SK-N-SH treated with all-trans-retinoic acid at 6 μM for 48 hours (cell line): ENCODE results near the gene GRIA1.

ENCODE experiments used
- ATAC-seq: fragments of 200-7000 bp; cut with Tn5 transposase; 3 replicates; pipeline ENCODE4 v1.9.1; 2020; ENCODE audit warnings: mild to moderate bottlenecking, moderate library complexity
- ARNTL ChIP-seq: fragments of 450-650 bp; formaldehyde crosslinking; IDR thresholded peaks from 2 replicates; pipeline ENCODE4 v1.5.0; 2020; ENCODE audit warnings: low read depth, mild to moderate bottlenecking, moderate library complexity, borderline replicate concordance
- BACH2 ChIP-seq: fragments of 250-450 bp; sonication (Bioruptor Pico); IDR thresholded peaks from 2 replicates; pipeline ENCODE4 v1.9.0; 2021; ENCODE audit warnings: mild to moderate bottlenecking, borderline replicate concordance
- CSDC2 ChIP-seq: fragments of 250-450 bp; sonication (Bioruptor Pico); IDR thresholded peaks from 2 replicates; pipeline ENCODE4 v1.5.0; 2020; ENCODE audit warnings: mild to moderate bottlenecking, moderate library complexity
- CSRNP3 ChIP-seq: fragments of 250-450 bp; sonication (Bioruptor Pico); IDR thresholded peaks from 2 replicates; pipeline ENCODE4 v1.5.1; 2021; ENCODE audit warnings: mild to moderate bottlenecking, moderate library complexity
- ESRRG ChIP-seq: fragments of 250-450 bp; sonication (Bioruptor Pico); IDR thresholded peaks from 2 replicates; pipeline ENCODE4 v1.6.1; 2021; ENCODE audit warnings: mild to moderate bottlenecking
- GLIS3 ChIP-seq: fragments of 250-450 bp; sonication (Bioruptor Pico); IDR thresholded peaks from 2 replicates; pipeline ENCODE4 v1.5.0; 2020; ENCODE audit warnings: mild to moderate bottlenecking, moderate library complexity
- ISL1 ChIP-seq: fragments of 250-450 bp; sonication (Bioruptor Pico); IDR thresholded peaks from 2 replicates; pipeline ENCODE4 v2.1.2; 2022; ENCODE audit warnings: mild to moderate bottlenecking, moderate library complexity
- OSR1 ChIP-seq: fragments of 250-450 bp; sonication (Bioruptor Pico); IDR thresholded peaks from 2 replicates; pipeline ENCODE4 v1.8.0; 2022; ENCODE audit warnings: moderate library complexity, mild to moderate bottlenecking, inconsistent platforms
- PATZ1 ChIP-seq: fragments of 250-450 bp; sonication (Bioruptor Pico); IDR thresholded peaks from 2 replicates; pipeline ENCODE4 v1.8.0; 2020; ENCODE audit warnings: mild to moderate bottlenecking, moderate library complexity, borderline replicate concordance
- POU6F1 ChIP-seq: fragments of 250-450 bp; sonication (Bioruptor Pico); IDR thresholded peaks from 2 replicates; pipeline ENCODE4 v1.8.0; 2021; ENCODE audit warnings: low read depth, mild to moderate bottlenecking, moderate library complexity, borderline replicate concordance
- RARB ChIP-seq: fragments of 250-450 bp; sonication (Bioruptor Pico); IDR thresholded peaks from 2 replicates; pipeline ENCODE4 v1.8.0; 2021; ENCODE audit warnings: mild to moderate bottlenecking, moderate library complexity
- TCF4 ChIP-seq: fragments of 250-450 bp; sonication (Bioruptor Pico); IDR thresholded peaks from 2 replicates; pipeline ENCODE4 v1.8.0; 2021; ENCODE audit warnings: mild to moderate bottlenecking, moderate library complexity, borderline replicate concordance
- TOX ChIP-seq: fragments of 250-450 bp; sonication (Bioruptor Pico); IDR thresholded peaks from 2 replicates; pipeline ENCODE4 v1.8.0; 2021; ENCODE audit warnings: mild to moderate bottlenecking, moderate library complexity, borderline replicate concordance
- TSHZ2 ChIP-seq: fragments of 250-450 bp; sonication (Bioruptor Pico); IDR thresholded peaks from 2 replicates; pipeline ENCODE4 v1.5.0; 2020; ENCODE audit warnings: mild to moderate bottlenecking, moderate library complexity
- ZC3H10 ChIP-seq: fragments of 250-450 bp; sonication (Bioruptor Pico); IDR thresholded peaks from 2 replicates; pipeline ENCODE4 v1.5.1; 2021; ENCODE audit warnings: mild to moderate bottlenecking, moderate library complexity
- ZFP3 ChIP-seq: fragments of 250-450 bp; sonication (Bioruptor Pico); IDR thresholded peaks from 2 replicates; pipeline ENCODE4 v1.5.0; 2020; ENCODE audit warnings: mild to moderate bottlenecking, moderate library complexity
- ZNF70 ChIP-seq: fragments of 450-650 bp; formaldehyde crosslinking; IDR thresholded peaks from 2 replicates; pipeline ENCODE4 v1.5.0; 2020; ENCODE audit warnings: mild to moderate bottlenecking, moderate library complexity
- ZNF8 ChIP-seq: fragments of 450-650 bp; formaldehyde crosslinking; IDR thresholded peaks from 2 replicates; pipeline ENCODE4 v1.5.0; 2020; ENCODE audit warnings: mild to moderate bottlenecking, moderate library complexity

Gene GRIA1

GRCh38 chr5:153671653-153672346 is 181.3 kb downstream of the GRIA1 start:
- no peak for ATAC-seq
- no peak for TF ChIP-seq ZC3H10 (CRISPR knock-in tag)
- no peak for TF ChIP-seq POU6F1 (CRISPR knock-in tag)
- no peak for TF ChIP-seq PATZ1 (CRISPR knock-in tag)
- TF ChIP-seq ZNF70 (CRISPR knock-in tag) = no peak
- no peak for TF ChIP-seq ESRRG (CRISPR knock-in tag)
- no peak for TF ChIP-seq CSDC2 (CRISPR knock-in tag)
- no peak for TF ChIP-seq OSR1 (CRISPR knock-in tag)

GRCh38 chr5:153672347-153673090 is 182.0 kb downstream of the GRIA1 start:
- ATAC-seq = no peak
- TF ChIP-seq GLIS3 (CRISPR knock-in tag) = no peak
- TF ChIP-seq ZC3H10 (CRISPR knock-in tag) = no peak
- no peak for TF ChIP-seq ISL1
- no peak for TF ChIP-seq TCF4 (CRISPR knock-in tag)
- TF ChIP-seq BACH2 (CRISPR knock-in tag) = no peak
- no peak for TF ChIP-seq ARNTL (CRISPR knock-in tag)
- no peak for TF ChIP-seq RARB (CRISPR knock-in tag)
- no peak for TF ChIP-seq TOX
- no peak for TF ChIP-seq CSRNP3 (CRISPR knock-in tag)

- no peak for ATAC-seq
- TF ChIP-seq TSHZ2 (no peak), BACH2 (CRISPR knock-in tag) (no peak), ZNF70 (CRISPR knock-in tag) (no peak), ZFP3 (no peak), PATZ1 (CRISPR knock-in tag) (no peak), ZNF8 (CRISPR knock-in tag) (no peak), ESRRG (CRISPR knock-in tag) (no peak), POU6F1 (CRISPR knock-in tag) (no peak)
Observed at GRCh38 chr5:153674356-153674755, 183.9 kb downstream of the GRIA1 start.
